ENCODE data around the gene MRPL39. TPM values are rescaled to one million over a fixed set of nuclear protein-coding genes. Genes with fewer than 3 reads are reported as not detected.
A peak's percentile ranks its signal among the peaks of the same experiment; 100 is the strongest.

MRPL39 gene
- total and polyA plus RNA-seq, 2 experiments from 2014 or later: 50.5 to 132 TPM

DNA sequence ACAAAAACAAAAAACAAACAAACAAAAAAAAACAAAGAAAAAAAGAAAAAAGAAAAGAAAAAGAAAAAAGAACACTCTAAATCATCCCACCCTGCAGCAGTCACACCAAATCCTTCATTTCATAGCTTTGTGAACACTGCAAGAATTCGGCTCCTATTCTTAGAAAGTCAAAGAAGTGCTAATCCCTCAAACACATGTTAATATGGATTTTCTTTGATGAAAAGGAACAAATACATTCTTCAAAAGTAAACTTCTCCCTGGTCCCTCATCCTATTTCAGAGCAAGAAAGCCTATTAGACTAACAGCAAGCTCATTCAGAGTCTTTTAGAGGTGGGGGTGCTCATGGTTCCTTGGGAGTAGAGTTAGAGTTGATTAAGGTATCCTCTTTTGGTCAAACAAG lies 7.2 kb upstream of the MRPL39 start:
- no peak for DNase-seq (ENCODE audit: low spot score)
- Histone ChIP-seq H3K27ac (ENCODE audit: low read depth) (no peak overlapping the region), H2AFZ (no peak overlapping the region), H3K4me1 (ENCODE audit: insufficient read depth) (no peaks in the 10 kb centered on the region), H4K20me1 (replicated peaks; ENCODE audit: insufficient read depth) (0 out of 2 replicates have a peak, but pooled peaks cover 6% of the 10 kb centered on the region), H3K4me3 (no peak overlapping the region), H3K36me3 (ENCODE audit: insufficient read depth) (no peaks in the 10 kb centered on the region), H3K79me2 (replicated peaks; ENCODE audit: insufficient read depth) (no peaks in the 10 kb centered on the region), H3K4me2 (no peak overlapping the region), H3F3A (replicated peaks; ENCODE audit: low read depth) (no peaks in the 10 kb centered on the region), H3K9me2 (ENCODE audit: insufficient read depth) (no peaks in the 10 kb centered on the region), H3K27me3 (ENCODE audit: insufficient read depth) (no peaks in the 10 kb centered on the region)
- no peaks in the 10 kb centered on the region for H3K36me3 Mint-ChIP-seq (ENCODE audit: low read depth)
- H3K4me3 Mint-ChIP-seq: no peak overlapping the region
- H3K4me1 Mint-ChIP-seq: no peaks in the 10 kb centered on the region; the same call in 2 of the 3 replicates
- no peak overlapping the region for H3K27ac Mint-ChIP-seq
- H3K9me3 Mint-ChIP-seq: no peaks in the 10 kb centered on the region
- peaks cover 3% of the 10 kb centered on the region for H3K27me3 Mint-ChIP-seq (ENCODE audit: insufficient read depth, low read depth, poor library complexity)
- no peak for ATAC-seq
- TF ChIP-seq NANOG (IDR thresholded peaks at IDR 0.05; ENCODE audit: borderline replicate concordance) (no peak), ZNF114 (CRISPR knock-in tag; IDR thresholded peaks at IDR 0.05) (no peak), CREB1 (CRISPR knock-in tag; IDR thresholded peaks at IDR 0.05; ENCODE audit: low read depth) (no peak), JUNB (IDR thresholded peaks at IDR 0.05; ENCODE audit: unreplicated experiment) (no peak), ZNF331 (CRISPR knock-in tag; IDR thresholded peaks at IDR 0.05; ENCODE audit: low read depth) (no peak), POLR2AphosphoS5 (IDR thresholded peaks at IDR 0.05; ENCODE audit: low read depth) (no peak), EZH2phosphoT487 (IDR thresholded peaks at IDR 0.05; ENCODE audit: unreplicated experiment) (no peak), REST (IDR thresholded peaks at IDR 0.05; ENCODE audit: unreplicated experiment) (no peak), CTCF (conservative IDR thresholded peaks at IDR 0.05; ENCODE audit: low read depth in 2 of 2) (no peak)

GRCh38 chr21:25608044-25608737 lies 910 bp upstream of the MRPL39 start:
- ATAC-seq (peak; percentile 86), DNase-seq (ENCODE audit: low spot score) (peak; percentile 92)
- no peaks in the 10 kb centered on the region for H3K4me1 ChIP-seq (ENCODE audit: insufficient read depth)
- peaks cover 26% of the 10 kb centered on the region for H3K79me2 ChIP-seq (replicated peaks; ENCODE audit: insufficient read depth)
- no peak overlapping the region for H3K27ac ChIP-seq (ENCODE audit: low read depth)
- peaks cover 5% of the 10 kb centered on the region; the same call in 2 of the 3 replicates for H3K4me1 Mint-ChIP-seq
- no peaks in the 10 kb centered on the region for H3K27me3 Mint-ChIP-seq (ENCODE audit: insufficient read depth, low read depth, poor library complexity)
- H4K20me1 ChIP-seq (replicated peaks; ENCODE audit: insufficient read depth): no peaks in the 10 kb centered on the region
- peaks cover 17% of the 10 kb centered on the region for H3K36me3 ChIP-seq (ENCODE audit: insufficient read depth)
- H3F3A ChIP-seq (replicated peaks; ENCODE audit: low read depth): no peaks in the 10 kb centered on the region
- H3K9me2 ChIP-seq (ENCODE audit: insufficient read depth): no peaks in the 10 kb centered on the region
- H3K36me3 Mint-ChIP-seq (ENCODE audit: low read depth): peaks cover 19% of the 10 kb centered on the region
- H3K27me3 ChIP-seq (ENCODE audit: insufficient read depth): no peaks in the 10 kb centered on the region
- no peaks in the 10 kb centered on the region for H3K9me3 Mint-ChIP-seq
- TF ChIP-seq CTCF (conservative IDR thresholded peaks at IDR 0.05; ENCODE audit: low read depth in 2 of 2): peak; percentile 93 to 96
- no peak for TF ChIP-seq REST (IDR thresholded peaks at IDR 0.05; ENCODE audit: unreplicated experiment)
- no peak for TF ChIP-seq STAT1 (IDR thresholded peaks at IDR 0.05; ENCODE audit: unreplicated experiment)
- H3K4me2 ChIP-seq: peak overlapping the region; percentile 99
- no peak overlapping the region for H3K27ac Mint-ChIP-seq
- H3K4me3 Mint-ChIP-seq: peak overlapping the region; percentile 93
- peak overlapping the region; percentile 77 for H3K4me3 ChIP-seq
- H2AFZ ChIP-seq: peak overlapping the region; percentile 91

All from GM23338 (cell line).